ENCODE measurements around the gene RREB1.

The RREB1 gene

DNA sequence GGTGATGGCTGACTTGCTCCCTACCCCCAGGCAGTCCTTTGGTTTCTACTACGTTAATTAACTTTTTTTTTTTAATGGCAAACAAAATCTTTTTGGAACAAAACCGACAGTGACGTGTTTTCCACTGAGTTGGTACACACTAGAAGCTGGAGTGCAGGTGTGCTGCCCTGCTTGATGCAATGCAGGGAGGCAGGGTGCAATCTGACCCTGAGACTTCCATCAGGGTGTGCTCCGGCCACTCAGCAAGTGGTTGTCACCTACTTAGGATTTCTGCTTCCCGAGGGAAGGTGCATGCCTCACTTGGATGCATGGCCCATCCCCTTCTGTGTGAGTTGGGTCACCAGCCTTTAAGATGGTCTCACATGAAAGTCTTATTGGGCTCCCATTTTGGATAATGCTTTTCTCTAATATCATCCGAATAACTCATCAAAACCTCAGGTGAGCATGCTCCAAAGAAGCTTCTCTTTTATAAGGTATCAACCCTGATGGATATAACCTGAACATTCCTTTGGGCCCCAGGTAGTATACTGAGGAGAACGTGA lies 14.0 kb downstream of the RREB1 start:
- no peak for FAIRE-seq
- no peak for DNase-seq (ENCODE audit: insufficient read length, low spot score)

- no peak for DNase-seq (ENCODE audit: insufficient read length, low spot score)
- FAIRE-seq, result no peak
These were observed 14.9 kb downstream of the RREB1 start for GRCh38 chr6:7122684-7123083.

GRCh38 chr6:7124114-7124513 lies 16.4 kb downstream of the RREB1 start:
- no peak for FAIRE-seq

GRCh38 chr6:7124636-7125035 lies 16.9 kb downstream of the RREB1 start:
- DNase-seq (ENCODE audit: insufficient read length, low spot score) (no peak), FAIRE-seq (no peak)

More at GRCh38 chr6:7124114-7124513, 16.4 kb downstream of the RREB1 start:
- DNase-seq (ENCODE audit: insufficient read length, low spot score), result no peak

DNA sequence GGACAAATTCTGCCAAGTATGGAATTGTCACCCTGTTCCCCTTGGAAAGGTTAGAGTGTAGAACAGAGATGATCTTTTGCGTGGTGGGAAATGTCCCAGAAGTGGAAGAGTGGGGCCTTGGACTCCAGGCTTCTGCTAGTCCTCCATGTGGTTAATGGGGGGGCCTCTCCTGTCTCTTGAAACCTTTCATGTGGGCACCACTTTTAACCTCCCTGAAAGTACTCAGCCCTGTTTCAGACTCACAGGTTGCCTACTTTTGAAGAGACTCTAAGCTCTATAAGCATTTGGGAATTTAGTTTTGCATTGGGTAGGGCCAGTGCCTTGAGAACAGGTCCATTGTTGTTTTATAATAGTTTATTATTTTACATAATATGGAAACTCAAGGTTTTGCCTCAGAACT lies 17.5 kb downstream of the RREB1 start:
- DNase-seq (ENCODE audit: insufficient read length, low spot score), result no peak
- no peak for FAIRE-seq

GRCh38 chr6:7126754-7127153 lies 19.0 kb downstream of the RREB1 start:
- DNase-seq (ENCODE audit: insufficient read length, low spot score), result no peak
- no peak for FAIRE-seq

DNA sequence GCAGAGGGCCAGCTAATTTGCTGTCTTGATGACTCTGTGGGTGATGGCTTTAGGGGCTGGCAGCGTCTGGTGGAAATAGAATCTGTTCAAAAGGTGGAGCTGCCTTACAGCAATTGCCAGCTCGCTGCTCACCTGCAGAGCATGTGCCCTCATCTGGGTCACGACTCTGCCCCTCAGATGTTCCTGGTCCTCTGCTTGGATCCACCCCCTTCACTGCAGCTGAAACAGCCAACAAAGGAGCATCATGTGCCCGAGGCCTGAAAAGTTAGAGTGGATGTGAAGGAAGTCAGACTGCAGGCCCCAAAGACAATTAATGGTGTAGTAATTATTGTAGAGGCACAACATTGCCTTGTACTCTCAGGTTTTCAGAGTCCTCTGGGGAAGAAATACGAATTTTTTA lies 19.9 kb downstream of the RREB1 start:
- DNase-seq (ENCODE audit: insufficient read length, low spot score), result no peak
- no peak for FAIRE-seq

GRCh38 chr6:7129360-7129759 lies 21.6 kb downstream of the RREB1 start:
- FAIRE-seq, result no peak
- DNase-seq (ENCODE audit: insufficient read length, low spot score), result no peak

GRCh38 chr6:7129784-7130569 lies 22.2 kb downstream of the RREB1 start:
- FAIRE-seq (no peak), DNase-seq (ENCODE audit: insufficient read length, low spot score) (no peak)

DNA sequence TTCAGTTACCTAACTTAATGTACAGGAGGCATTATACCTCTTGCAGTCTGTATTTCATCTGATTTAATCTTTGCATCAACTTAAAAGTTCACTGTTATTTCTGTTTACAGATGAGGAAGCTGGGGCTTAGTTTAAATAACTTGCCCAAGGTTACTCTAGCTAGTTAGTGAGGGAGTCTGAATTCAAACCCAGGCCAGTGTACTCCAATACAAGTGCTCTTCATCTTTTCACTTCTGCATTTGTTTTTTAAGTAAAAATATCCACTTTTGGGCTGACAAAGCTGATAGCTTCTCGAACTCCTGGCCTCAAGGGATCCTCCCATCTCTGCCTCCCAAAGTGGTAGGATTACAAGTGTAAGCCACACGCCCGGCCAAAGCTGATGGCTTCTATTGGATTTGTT lies 23.6 kb downstream of the RREB1 start:
- FAIRE-seq (no peak), DNase-seq (ENCODE audit: insufficient read length, low spot score) (no peak)

DNA sequence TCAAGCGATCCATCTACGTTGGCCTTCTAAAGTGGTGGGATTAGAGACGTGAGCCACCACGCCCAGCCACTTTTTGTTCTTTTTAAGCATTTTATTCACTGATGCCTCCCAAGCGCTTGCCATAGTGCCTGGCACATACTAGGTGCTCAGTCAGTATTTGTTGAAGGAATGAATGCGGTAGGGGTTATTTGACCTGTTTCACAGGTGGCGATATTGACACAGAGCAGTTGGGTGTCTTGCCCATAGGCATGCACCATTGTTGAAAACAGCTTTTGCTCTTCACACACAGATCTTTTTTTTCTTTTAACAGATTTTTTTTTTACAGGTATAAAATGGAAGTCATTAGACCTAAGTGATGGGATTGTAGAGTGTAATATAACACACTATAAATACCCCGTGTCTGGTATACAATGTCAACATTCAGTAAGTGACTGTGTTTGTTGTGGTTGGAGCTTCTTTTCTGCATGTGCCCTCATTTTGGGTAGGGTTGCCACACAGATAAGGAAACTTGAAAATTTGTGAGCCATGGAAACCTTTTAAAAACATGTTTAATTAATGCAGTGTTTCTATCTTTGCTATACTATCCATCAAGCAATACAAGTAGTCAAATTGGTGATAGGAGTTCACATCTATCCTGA lies 24.8 kb downstream of the RREB1 start:
- no peak for DNase-seq (ENCODE audit: insufficient read length, low spot score)
- no peak for FAIRE-seq

GRCh38 chr6:7134999-7135745 lies 27.4 kb downstream of the RREB1 start:
- no peak for FAIRE-seq
- DNase-seq (ENCODE audit: insufficient read length, low spot score), result no peak

- FAIRE-seq, result no peak
- DNase-seq (ENCODE audit: insufficient read length, low spot score), result no peak
These were observed 28.0 kb downstream of the RREB1 start for GRCh38 chr6:7135755-7136154.

DNA sequence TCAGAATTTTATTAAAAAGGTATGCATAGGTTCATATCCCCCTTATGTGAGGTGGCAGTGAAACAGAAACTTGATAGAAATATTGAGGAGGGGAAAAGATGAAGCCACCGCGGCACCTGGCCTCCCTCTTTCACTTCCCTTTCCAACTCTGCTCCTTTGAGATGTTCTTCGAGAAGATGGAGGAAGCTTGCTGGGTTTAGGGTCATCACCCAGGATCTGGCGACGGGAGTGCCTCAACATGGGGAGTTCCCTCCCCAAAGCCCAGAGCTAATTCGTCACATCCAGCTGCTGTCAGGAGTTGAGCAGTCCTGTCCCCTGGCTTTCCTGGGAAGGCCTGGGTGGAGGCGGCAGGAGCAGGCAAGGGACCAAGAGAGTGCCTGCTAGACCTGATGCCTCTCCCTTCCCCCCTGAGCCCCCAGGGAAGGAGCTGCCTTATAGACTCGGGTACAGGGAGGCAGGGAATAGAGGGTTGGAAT lies 29.1 kb downstream of the RREB1 start:
- DNase-seq (ENCODE audit: insufficient read length, low spot score) (no peak), FAIRE-seq (no peak)

- FAIRE-seq (no peak), DNase-seq (ENCODE audit: insufficient read length, low spot score) (peak; percentile 54)
These were observed 29.7 kb downstream of the RREB1 start for GRCh38 chr6:7137335-7138045.

DNA sequence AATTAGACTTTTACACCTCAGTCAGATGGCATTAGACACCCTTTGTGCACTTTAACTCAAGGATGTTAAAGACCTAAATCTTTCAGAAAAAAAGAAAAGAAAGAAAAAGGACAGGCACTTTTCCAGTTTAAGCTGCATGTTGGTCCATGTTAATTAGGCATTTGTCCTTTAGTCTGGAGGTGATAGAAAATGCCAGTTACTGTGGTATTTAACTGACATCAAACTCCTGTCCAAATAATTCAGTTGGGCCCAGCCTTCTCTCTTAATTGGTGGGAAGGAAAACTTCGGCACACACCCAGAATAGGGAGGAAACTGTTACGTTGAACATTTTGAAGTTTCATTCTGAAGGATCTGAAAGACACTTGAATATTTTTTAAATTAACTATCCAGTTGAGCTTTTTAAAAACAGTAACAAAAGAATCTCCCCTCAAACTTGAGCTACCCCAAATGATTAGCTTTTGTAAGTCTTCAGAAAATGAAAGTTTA lies 30.3 kb downstream of the RREB1 start:
- DNase-seq (ENCODE audit: insufficient read length, low spot score), result no peak
- no peak for FAIRE-seq

GRCh38 chr6:7138921-7139358 lies 31.2 kb downstream of the RREB1 start:
- no peak for FAIRE-seq
- no peak for DNase-seq (ENCODE audit: insufficient read length, low spot score)

GRCh38 chr6:7139835-7140470 lies 32.2 kb downstream of the RREB1 start:
- DNase-seq (ENCODE audit: insufficient read length, low spot score), result no peak
- no peak for FAIRE-seq

DNA sequence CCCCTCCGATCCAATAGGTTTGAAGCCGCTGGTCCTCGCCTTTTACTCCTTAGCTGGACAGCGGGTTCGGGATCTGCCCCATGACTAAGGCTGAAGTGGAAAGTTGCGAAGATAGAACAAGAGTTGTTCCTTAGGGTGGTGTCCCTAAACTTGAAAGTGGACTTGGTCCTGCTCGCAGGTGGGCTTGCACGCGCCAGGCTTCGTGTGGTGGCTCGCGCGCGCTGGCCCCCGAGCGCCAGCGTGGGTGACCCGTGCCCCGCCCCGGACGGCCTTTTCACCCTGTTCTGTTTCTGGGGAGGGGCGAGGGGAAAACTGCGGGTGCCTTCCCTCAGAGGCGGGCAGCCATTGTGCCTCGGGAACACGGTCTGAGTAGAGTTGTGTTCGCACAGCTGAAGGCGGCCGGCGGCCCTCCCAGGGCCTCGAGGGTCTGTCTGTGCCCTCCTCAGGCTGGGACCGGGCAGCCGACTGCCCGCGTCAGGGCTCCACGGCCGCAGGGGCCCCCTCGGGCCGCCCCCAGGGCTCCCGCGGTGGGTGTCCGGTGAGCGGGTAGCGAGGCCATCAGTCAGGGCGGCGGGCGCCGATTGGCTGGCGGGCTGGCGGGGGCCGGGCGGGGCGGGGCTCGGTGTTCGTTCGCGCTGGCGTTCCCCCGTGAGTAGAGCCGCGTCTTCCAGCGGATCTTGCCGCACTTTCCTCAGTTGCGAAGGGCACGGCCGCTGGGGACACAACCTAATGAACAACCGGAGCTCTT lies 33.0 kb downstream of the RREB1 start:
- DNase-seq (ENCODE audit: insufficient read length, low spot score), result peak; percentile 93
- no peak for FAIRE-seq
